Measurements from ENCODE around the gene ZBED1. TPM values are rescaled to one million over a fixed set of nuclear protein-coding genes. Genes with fewer than 3 reads are reported as not detected.
"Not testable (repeated sequence)": the region's sequence is repeated elsewhere in the genome, so short reads cannot be mapped to it uniquely, and the experiment has no call there.

The ZBED1 gene
- total RNA-seq, 1 experiment from 2014 or later: 14.2 TPM

- Histone ChIP-seq H3K36me3 (ENCODE audit: low read depth, low read length) (no peaks in the 10 kb centered on the region), H2AFZ (ENCODE audit: low read length) (no peak overlapping the region), H4K20me1 (ENCODE audit: low read length) (no peaks in the 10 kb centered on the region), H3K4me2 (ENCODE audit: low read length) (no peak overlapping the region), H3K4me3 (ENCODE audit: low read length) (no peak overlapping the region), H3K9me3 (ENCODE audit: low read length) (no peaks in the 10 kb centered on the region), H3K9ac (ENCODE audit: low read length) (no peak overlapping the region), H3K4me1 (ENCODE audit: insufficient read depth, low read length) (no peaks in the 10 kb centered on the region), H3K79me2 (ENCODE audit: low read length) (no peaks in the 10 kb centered on the region), H3K27ac (ENCODE audit: low read length) (no peak overlapping the region), H3K27me3 (ENCODE audit: low read length) (peaks cover 19% of the 10 kb centered on the region; the same call in 1 of the 2 replicates), H3K9me2 (replicated peaks; ENCODE audit: low read length) (no peaks in the 10 kb centered on the region), H3F3A (ENCODE audit: low read length, unreplicated experiment) (no peaks in the 10 kb centered on the region)
- ATAC-seq (no peak), DNase-seq (no peak)
- CTCF ChIA-PET: no interaction called here
- intact Hi-C loops (cut with micrococcal nuclease): no loop called here
- POLR2A ChIA-PET (ENCODE audit: unreplicated experiment): no interaction called here
- TF ChIP-seq EZH2 (IDR thresholded peaks at IDR 0.05; ENCODE audit: low read length, unreplicated experiment) (no peak), CTCF (conservative IDR thresholded peaks at IDR 0.05; ENCODE audit: low read depth, low read length) (no peak), EZH2phosphoT487 (IDR thresholded peaks at IDR 0.05; ENCODE audit: borderline replicate concordance, low read length) (no peak)
- BruUV-seq (replicated peaks): no TSS peak
These were observed 20.5 kb upstream of the ZBED1 start for GRCh38 chrX:2521092-2521926.

- Histone ChIP-seq H3K79me2 (ENCODE audit: low read length) (no peaks in the 10 kb centered on the region), H3K27me3 (ENCODE audit: low read length) (peaks cover 19% of the 10 kb centered on the region; the same call in 1 of the 2 replicates), H3K4me2 (ENCODE audit: low read length) (no peak overlapping the region), H2AFZ (ENCODE audit: low read length) (no peak overlapping the region), H3K27ac (ENCODE audit: low read length) (no peak overlapping the region), H3K9me2 (replicated peaks; ENCODE audit: low read length) (no peaks in the 10 kb centered on the region), H3F3A (ENCODE audit: low read length, unreplicated experiment) (no peaks in the 10 kb centered on the region), H3K36me3 (ENCODE audit: low read depth, low read length) (no peaks in the 10 kb centered on the region), H3K9me3 (ENCODE audit: low read length) (no peaks in the 10 kb centered on the region), H3K4me3 (ENCODE audit: low read length) (no peak overlapping the region), H3K9ac (ENCODE audit: low read length) (no peak overlapping the region), H3K4me1 (ENCODE audit: insufficient read depth, low read length) (no peaks in the 10 kb centered on the region), H4K20me1 (ENCODE audit: low read length) (no peaks in the 10 kb centered on the region)
- ChIA-PET POLR2A (ENCODE audit: unreplicated experiment) (no interaction called here), CTCF (no interaction called here)
- TF ChIP-seq EZH2phosphoT487 (IDR thresholded peaks at IDR 0.05; ENCODE audit: borderline replicate concordance, low read length) (no peak), CTCF (conservative IDR thresholded peaks at IDR 0.05; ENCODE audit: low read depth, low read length) (no peak), EZH2 (IDR thresholded peaks at IDR 0.05; ENCODE audit: low read length, unreplicated experiment) (no peak)
- no peak for DNase-seq
- no TSS peak for BruUV-seq (replicated peaks)
- intact Hi-C loops (cut with micrococcal nuclease): no loop called here
- ATAC-seq: no peak
These were observed 19.8 kb upstream of the ZBED1 start for GRCh38 chrX:2520539-2520938.

- H3K4me2 ChIP-seq (ENCODE audit: low read length); H3K4me1 ChIP-seq (ENCODE audit: insufficient read depth, low read length); intact Hi-C loops (cut with micrococcal nuclease); ATAC-seq; H4K20me1 ChIP-seq (ENCODE audit: low read length); POLR2A ChIA-PET (ENCODE audit: unreplicated experiment); H3K36me3 ChIP-seq (ENCODE audit: low read depth, low read length); H2AFZ ChIP-seq (ENCODE audit: low read length); H3K9me2 ChIP-seq (replicated peaks; ENCODE audit: low read length); H3K9ac ChIP-seq (ENCODE audit: low read length); H3K9me3 ChIP-seq (ENCODE audit: low read length); DNase-seq; H3K4me3 ChIP-seq (ENCODE audit: low read length); CTCF ChIA-PET; BruUV-seq (replicated peaks); H3K27ac ChIP-seq (ENCODE audit: low read length); H3F3A ChIP-seq (ENCODE audit: low read length, unreplicated experiment); H3K79me2 ChIP-seq (ENCODE audit: low read length): not testable (repeated sequence)
- H3K27me3 ChIP-seq (ENCODE audit: low read length): peaks cover 15% of the 10 kb centered on the region; the same call in 1 of the 2 replicates
These were observed 18.9 kb upstream of the ZBED1 start for GRCh38 chrX:2519638-2520037.
